Occipital lobe (tissue), 2 donors: ENCODE results near the gene DIP2C. TPM values are rescaled to one million over a fixed set of nuclear protein-coding genes. Genes with fewer than 3 reads are reported as not detected.

Experiments used
- DNase-seq: peaks from one replicate; lab custom pipeline; 2025; lab: John Stamatoyannopoulos, UW
- total RNA-seq: library from RNA; depleted of rRNA; stranded (reverse); fragments of >200 nt; gene quantifications from one replicate; pipeline ENCODE4 v1.2.3, GENCODE V29; 2014

Gene DIP2C
- total RNA-seq, 1 donor from 2014 or later = 42.0 TPM

- DNase-seq = peak; percentile 44
Observed at GRCh38 chr10:628386-629045, 61.0 kb downstream of the DIP2C start.

DNA sequence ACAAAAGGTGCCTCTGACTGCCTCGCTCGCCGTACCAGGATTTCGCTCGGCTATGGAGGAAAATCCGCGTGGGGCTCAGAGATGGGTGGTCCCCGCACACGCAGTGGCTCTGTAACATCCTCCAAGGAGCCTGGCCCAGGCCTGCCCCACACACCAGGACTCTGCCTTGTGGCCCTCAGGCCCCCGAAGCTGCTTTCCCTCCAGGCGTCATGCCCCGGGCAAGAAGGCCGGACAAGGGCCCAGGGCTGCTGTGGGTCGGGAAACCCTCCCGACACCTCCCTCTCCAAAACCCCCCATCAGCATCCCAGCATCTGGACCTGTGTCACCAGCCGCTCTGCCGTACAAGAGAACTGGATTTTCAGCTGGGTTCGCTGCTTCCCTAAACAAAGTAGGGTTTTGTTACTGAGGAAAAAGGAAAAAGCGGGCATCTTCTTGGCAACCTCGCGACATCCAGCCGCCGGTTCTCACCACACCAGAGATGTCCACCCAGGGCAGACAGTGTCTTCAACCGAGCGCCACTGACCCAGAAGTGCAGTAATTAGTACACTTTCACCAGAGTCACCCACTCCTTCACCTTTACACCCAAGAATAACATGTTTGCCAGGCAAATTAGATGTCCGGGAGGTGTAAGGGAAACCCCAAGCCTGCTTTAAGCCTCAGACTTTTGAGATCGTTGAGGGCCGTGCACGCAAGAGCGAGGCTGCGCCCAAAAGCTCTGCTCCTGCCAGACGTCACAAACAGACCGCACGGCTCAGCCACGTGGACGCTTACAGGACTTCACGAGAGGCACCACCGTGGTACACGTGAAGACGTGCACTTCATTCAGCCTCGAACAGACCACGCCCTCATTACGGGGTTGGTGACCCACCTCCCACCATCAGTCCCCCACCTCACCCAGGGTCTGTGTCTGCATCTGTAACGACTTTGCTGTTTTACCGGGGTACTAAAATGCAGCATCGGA, 62.2 kb downstream of the DIP2C start:
- no peak for DNase-seq

- no peak for DNase-seq
Observed at GRCh38 chr10:625751-626711, 63.4 kb downstream of the DIP2C start.

DNA sequence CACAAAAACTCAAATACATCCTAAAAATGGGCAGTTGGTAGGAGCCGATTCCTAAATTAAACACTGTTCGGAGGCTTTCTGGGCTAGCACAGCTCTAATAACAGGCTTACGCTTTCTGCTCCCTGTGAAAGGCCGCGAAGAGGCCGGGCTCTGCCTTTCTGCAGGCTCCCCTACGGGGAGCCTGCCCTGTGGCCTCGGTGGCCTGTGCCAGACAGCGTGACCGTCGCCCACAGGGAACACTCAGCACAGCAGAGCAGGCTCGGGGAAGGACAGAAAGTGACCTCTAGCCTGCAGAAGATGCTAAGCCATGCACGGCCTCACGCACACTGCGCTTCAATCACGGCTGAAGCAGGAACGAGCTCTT, 64.2 kb downstream of the DIP2C start:
- DNase-seq = no peak

- peak; percentile 92 for DNase-seq
Observed at GRCh38 chr10:624605-625332, 64.7 kb downstream of the DIP2C start.

- no peak for DNase-seq
Observed at GRCh38 chr10:624312-624604, 65.2 kb downstream of the DIP2C start.

GRCh38 chr10:623477-624311, 65.8 kb downstream of the DIP2C start:
- DNase-seq = no peak

- no peak for DNase-seq
Observed at GRCh38 chr10:623014-623413, 66.5 kb downstream of the DIP2C start.

GRCh38 chr10:621981-622740, 67.3 kb downstream of the DIP2C start:
- DNase-seq = no peak

DNA sequence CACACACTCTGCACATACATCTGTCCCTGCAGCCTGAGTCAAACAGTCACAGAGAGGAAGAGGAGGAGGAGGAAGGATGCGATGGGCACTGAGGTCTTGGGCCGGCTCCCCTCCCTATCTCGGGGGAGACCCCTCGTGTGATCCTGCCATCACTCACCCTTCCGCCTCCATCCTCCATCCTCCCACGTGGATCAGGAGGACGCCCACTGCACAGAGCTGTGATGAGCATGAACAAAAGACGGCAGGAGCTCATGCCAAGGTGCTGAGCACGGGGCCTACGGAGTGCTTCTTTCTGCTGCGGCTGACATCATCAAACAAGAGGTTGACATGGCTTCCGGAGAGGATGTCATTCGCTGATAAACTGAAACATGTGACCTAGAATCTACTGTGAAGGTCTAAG, 68.0 kb downstream of the DIP2C start:
- DNase-seq = no peak

GRCh38 chr10:620971-621370, 68.5 kb downstream of the DIP2C start:
- no peak for DNase-seq

DNA sequence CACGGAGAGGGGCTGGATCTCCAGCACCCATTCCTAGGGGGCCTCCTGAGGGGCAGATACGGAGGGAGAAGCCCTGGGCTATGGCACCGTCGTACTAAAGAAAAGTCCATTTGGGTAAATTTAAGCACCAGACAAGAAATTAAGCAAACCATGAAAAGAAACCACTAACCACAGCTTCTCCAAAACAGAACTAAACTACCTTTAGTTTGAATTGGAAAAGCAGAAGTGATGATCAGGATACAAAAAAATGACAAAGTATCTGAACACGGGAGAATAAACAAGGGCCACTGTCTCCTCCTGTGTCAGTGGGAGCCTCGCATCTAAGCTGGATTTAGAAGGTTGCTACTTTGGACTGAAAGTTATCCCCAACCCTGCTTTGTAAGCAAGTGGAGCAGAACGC, 69.1 kb downstream of the DIP2C start:
- no peak for DNase-seq

- DNase-seq = no peak
Observed at GRCh38 chr10:619710-620109, 69.8 kb downstream of the DIP2C start.

DNA sequence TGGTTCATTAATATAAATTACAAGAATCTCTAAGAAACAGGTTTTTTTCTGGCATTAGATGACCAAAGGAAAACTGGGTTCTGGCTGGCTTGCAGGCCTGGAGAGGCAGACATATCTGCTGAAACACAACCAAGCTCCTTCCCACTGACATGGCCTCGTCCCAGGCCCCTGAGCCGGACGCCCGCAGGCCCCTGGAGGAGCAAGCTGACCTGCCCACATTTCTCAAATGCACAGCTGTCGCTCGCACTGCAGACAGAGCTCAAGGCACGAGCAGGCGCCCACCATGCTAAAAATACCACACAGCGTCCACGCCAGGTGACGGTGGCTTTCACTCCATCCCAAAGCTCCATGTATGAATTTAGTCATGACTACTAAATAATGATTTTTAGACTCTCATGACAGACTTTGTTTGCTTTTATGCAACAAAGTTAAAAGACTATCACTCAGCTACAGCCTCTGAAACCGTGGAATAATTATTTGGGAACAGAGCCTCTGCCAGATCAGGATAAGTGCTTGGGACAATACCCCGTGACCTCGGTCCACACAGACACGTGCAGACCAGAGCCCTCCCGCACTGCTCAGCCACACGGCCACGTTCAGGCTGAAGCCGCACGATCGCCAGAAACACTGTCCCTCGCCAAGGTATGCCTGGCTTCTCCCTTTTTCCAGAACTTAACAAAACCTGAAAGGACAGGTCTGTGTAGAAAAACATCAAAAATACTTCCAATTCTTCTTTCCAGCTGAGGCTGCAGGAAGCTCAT, 71.1 kb downstream of the DIP2C start:
- no peak for DNase-seq

- DNase-seq = no peak
Observed at GRCh38 chr10:617471-617870, 72.0 kb downstream of the DIP2C start.

GRCh38 chr10:615583-616152, 73.8 kb downstream of the DIP2C start:
- DNase-seq = no peak

DNA sequence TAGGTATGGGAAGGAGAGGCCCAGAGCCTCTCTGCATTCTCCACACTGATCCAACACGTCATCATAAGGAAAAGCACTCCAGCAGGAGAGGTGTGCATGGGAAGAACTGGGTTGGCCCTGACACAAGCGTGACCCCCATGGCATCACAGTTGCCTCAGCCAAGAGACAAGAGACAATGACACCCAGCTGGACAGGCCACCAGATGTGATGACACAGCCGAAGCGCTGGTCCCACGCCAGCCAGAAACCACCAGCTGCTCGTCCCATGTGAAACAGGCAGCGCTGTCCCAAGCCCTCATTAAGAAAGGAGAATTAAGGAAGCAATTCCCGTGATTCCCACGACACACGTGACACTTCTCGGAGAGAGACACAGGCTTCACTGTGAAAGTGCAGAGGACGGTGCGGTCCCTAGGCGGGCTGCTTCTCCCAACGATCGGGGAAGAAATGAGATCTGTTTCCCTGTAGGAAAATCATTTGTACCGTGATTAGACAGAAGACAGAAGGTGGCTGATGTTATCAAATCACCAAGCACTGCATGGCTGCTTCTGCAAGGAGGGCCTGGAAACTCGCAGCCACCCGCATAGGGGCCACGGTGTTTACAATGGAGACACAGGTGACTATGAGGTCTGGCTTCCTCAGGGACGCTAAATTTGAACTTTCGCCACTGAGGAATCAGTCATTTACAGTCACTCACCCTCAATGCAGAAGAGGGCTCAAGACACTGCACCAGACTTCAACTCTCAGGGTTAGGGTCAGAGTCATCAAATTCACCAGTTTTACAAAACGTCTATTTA, 74.5 kb downstream of the DIP2C start:
- DNase-seq = peak; percentile 75
